ENCODE data around the gene CIDEA.

CIDEA gene

GRCh38 chr18:12324991-12325725 lies 71.0 kb downstream of the CIDEA start:
- no peak for DNase-seq

- DNase-seq = no peak
These were observed 71.6 kb downstream of the CIDEA start for GRCh38 chr18:12325726-12326245.

GRCh38 chr18:12326711-12327460 lies 72.7 kb downstream of the CIDEA start:
- no peak for DNase-seq

Measured in suppressor macrophage treated with lipopolysaccharide for 1 hour (primary cell).